ENCODE measurements around the gene CMSS1.

Gene CMSS1

DNA sequence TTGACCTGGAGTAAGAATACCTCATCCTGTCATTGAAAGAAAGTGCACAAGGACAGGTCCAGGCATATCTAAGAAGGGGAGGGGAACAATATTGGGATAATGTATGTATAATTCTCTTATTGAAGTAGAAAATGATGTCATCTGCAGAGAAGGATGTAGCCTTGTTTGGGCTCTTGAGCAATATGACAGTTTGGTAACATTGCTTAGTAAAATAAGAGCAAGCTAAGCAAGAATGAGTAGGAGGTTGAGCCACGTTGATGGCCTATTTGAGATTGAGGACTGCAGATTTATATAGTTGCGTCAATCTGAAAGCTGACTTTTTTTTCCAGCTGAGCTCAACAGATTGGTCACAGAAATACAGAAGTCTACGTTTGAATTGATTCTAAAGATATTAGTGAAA, 151.5 kb downstream of the CMSS1 start:
- Histone ChIP-seq H3K36me3 (ENCODE audit: control insufficient read depth in 1 of 2, insufficient read depth in 2 of 2, low read length in 2 of 2) (no peaks in the 10 kb centered on the region), H3K27ac (ENCODE audit: low read length) (no peak overlapping the region), H3K9me3 (ENCODE audit: control insufficient read depth in 1 of 2, low read length in 2 of 2) (no peaks in the 10 kb centered on the region), H3K4me1 (ENCODE audit: control insufficient read depth in 1 of 2, insufficient read depth in 2 of 2, low read length in 2 of 2) (peaks cover 4 to 9% of the 10 kb centered on the region in 2 donors), H3K27me3 (ENCODE audit: low read depth, low read length) (no peaks in the 10 kb centered on the region), H3K4me3 (ENCODE audit: low read depth in 1 of 2, low read length in 2 of 2) (no peak overlapping the region)

DNA sequence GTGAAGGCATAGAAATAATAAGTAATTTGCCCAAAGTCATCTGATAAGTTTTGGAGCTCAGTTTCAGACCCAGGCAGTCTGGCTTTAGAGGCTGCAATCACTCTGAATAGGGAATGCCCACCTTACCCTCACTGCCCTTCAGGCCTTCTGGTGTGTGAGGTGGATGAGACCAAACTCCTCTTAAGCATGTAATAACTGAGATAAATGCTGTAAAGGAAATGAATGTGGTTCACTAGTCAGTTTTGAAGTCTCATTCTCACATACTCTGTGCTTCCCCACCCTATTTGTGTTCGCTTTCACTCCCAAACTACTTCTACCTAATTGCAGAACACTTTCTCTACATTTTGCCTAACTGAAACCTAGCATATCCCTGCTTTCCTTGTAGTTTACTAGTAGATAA, 152.5 kb downstream of the CMSS1 start:
- H3K36me3 ChIP-seq (ENCODE audit: control insufficient read depth in 1 of 2, insufficient read depth in 2 of 2, low read length in 2 of 2): no peaks in the 10 kb centered on the region
- H3K9me3 ChIP-seq (ENCODE audit: control insufficient read depth in 1 of 2, low read length in 2 of 2): no peaks in the 10 kb centered on the region
- peaks cover 4 to 9% of the 10 kb centered on the region in 2 donors for H3K4me1 ChIP-seq (ENCODE audit: control insufficient read depth in 1 of 2, insufficient read depth in 2 of 2, low read length in 2 of 2)
- no peak overlapping the region for H3K27ac ChIP-seq (ENCODE audit: low read length)
- no peak overlapping the region for H3K4me3 ChIP-seq (ENCODE audit: low read depth in 1 of 2, low read length in 2 of 2)
- no peaks in the 10 kb centered on the region for H3K27me3 ChIP-seq (ENCODE audit: low read depth, low read length)

DNA sequence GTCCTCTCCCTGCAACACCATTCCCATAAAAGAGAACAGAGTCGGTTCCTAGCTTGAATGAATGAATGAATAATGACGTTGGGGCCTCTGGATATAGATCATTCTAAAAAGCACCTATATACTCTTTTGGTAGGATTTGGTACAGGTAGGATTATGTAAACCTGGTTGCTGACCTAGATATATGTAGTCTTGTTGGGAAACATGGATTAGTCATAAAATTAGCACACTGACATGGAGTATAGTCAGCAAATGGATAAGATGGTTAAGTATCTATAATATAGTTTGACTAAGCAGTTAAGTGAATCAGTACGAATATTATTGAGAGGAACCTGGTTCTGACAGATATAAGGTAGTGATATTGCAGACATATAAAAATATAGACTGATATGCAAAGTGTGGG, 154.1 kb downstream of the CMSS1 start:
- Histone ChIP-seq H3K36me3 (ENCODE audit: control insufficient read depth in 1 of 2, insufficient read depth in 2 of 2, low read length in 2 of 2) (no peaks in the 10 kb centered on the region), H3K9me3 (ENCODE audit: control insufficient read depth in 1 of 2, low read length in 2 of 2) (no peaks in the 10 kb centered on the region), H3K4me3 (ENCODE audit: low read depth in 1 of 2, low read length in 2 of 2) (no peak overlapping the region), H3K27me3 (ENCODE audit: low read depth, low read length) (no peaks in the 10 kb centered on the region), H3K27ac (ENCODE audit: low read length) (no peak overlapping the region), H3K4me1 (ENCODE audit: control insufficient read depth in 1 of 2, insufficient read depth in 2 of 2, low read length in 2 of 2) (peaks cover 1 to 4% of the 10 kb centered on the region in 2 donors)

DNA sequence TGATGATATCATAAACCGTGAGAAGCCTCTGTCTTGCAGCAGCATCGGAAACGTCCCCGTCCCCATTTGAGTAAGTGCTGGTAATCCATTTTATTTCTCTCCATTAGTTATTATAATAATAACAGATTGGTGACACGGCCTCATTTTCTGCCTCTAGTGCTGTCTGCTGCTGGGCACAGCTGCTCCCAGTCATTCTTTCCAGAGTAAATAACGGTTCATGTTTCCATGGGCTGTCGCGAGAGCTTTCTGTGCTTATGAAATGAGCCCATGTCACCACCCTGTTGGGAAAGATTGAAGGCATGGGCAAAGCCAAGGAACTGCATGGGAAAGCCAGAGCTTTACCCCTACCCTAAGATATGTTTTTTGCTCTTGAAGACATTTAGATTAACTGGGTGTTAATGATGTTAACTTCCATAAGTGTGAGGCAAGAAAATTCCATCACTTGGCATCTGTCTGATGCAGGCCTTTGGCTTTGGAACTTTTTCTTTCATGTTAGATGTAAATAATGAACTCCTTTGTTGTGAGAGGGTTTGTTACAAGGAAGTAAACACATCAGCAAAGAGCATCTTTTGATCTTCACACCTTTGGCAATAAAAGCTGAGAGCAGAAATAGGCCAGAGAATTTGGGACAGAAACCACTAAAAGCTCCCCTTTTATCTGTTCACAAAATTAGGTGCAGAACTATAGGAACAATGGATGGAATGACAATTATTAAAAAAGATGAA, 154.9 kb downstream of the CMSS1 start:
- no peak overlapping the region for H3K27ac ChIP-seq (ENCODE audit: low read length)
- H3K4me3 ChIP-seq (ENCODE audit: low read depth in 1 of 2, low read length in 2 of 2): no peak overlapping the region

DNA sequence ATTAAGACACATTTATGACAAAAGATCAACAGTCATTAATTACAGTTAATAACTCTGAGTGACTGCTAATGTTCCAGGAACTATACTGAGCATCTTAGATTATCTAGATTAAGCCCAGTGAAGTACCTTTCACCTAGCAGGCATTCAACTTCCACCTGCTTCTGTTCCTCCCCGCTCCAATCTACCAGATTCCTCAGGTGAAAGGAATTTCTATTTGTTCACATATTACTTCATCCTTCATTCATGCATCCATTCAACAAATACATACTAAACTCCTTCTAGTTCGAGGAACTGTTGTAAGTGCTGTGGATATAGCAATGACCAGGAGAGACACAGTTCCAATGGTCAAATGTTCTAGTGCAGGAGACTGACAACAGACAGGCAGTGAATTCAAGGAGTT, 157.3 kb downstream of the CMSS1 start:
- Histone ChIP-seq H3K4me1 (ENCODE audit: control insufficient read depth in 1 of 2, insufficient read depth in 2 of 2, low read length in 2 of 2) (no peaks in the 10 kb centered on the region), H3K27me3 (ENCODE audit: low read depth, low read length) (no peaks in the 10 kb centered on the region), H3K4me3 (ENCODE audit: low read depth in 1 of 2, low read length in 2 of 2) (no peak overlapping the region), H3K9me3 (ENCODE audit: control insufficient read depth in 1 of 2, low read length in 2 of 2) (no peaks in the 10 kb centered on the region), H3K36me3 (ENCODE audit: control insufficient read depth in 1 of 2, insufficient read depth in 2 of 2, low read length in 2 of 2) (no peaks in the 10 kb centered on the region), H3K27ac (ENCODE audit: low read length) (no peak overlapping the region)

More for the DNA sequence above, 154.9 kb downstream of the CMSS1 start:
- H3K27me3 ChIP-seq (ENCODE audit: low read depth, low read length): no peaks in the 10 kb centered on the region
- H3K36me3 ChIP-seq (ENCODE audit: control insufficient read depth in 1 of 2, insufficient read depth in 2 of 2, low read length in 2 of 2): no peaks in the 10 kb centered on the region
- no peaks in the 10 kb centered on the region for H3K4me1 ChIP-seq (ENCODE audit: control insufficient read depth in 1 of 2, insufficient read depth in 2 of 2, low read length in 2 of 2)
- no peaks in the 10 kb centered on the region for H3K9me3 ChIP-seq (ENCODE audit: control insufficient read depth in 1 of 2, low read length in 2 of 2)

DNA sequence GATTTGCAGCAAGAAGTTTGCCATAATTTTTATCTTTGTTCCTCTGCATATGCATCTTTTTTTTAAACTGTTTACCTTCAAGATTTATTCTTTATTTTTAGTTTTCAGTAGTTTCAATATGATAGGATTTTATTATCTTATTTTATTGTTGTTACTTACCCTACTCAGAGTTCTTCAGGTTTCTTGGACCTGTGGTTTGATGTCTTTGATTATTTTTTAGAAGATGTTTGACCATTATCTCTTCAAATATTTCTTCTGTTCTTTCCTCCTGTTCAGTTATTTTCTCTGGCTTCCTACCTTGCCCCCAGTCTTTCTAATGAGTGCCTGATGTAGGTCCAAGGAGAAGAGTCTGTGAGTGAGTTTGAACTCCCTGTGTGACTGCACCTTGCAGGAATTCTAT, 158.9 kb downstream of the CMSS1 start:
- Histone ChIP-seq H3K4me3 (ENCODE audit: low read depth in 1 of 2, low read length in 2 of 2) (no peak overlapping the region), H3K27ac (ENCODE audit: low read length) (no peak overlapping the region), H3K9me3 (ENCODE audit: control insufficient read depth in 1 of 2, low read length in 2 of 2) (no peaks in the 10 kb centered on the region), H3K36me3 (ENCODE audit: control insufficient read depth in 1 of 2, insufficient read depth in 2 of 2, low read length in 2 of 2) (no peaks in the 10 kb centered on the region), H3K27me3 (ENCODE audit: low read depth, low read length) (no peaks in the 10 kb centered on the region), H3K4me1 (ENCODE audit: control insufficient read depth in 1 of 2, insufficient read depth in 2 of 2, low read length in 2 of 2) (no peaks in the 10 kb centered on the region)

DNA sequence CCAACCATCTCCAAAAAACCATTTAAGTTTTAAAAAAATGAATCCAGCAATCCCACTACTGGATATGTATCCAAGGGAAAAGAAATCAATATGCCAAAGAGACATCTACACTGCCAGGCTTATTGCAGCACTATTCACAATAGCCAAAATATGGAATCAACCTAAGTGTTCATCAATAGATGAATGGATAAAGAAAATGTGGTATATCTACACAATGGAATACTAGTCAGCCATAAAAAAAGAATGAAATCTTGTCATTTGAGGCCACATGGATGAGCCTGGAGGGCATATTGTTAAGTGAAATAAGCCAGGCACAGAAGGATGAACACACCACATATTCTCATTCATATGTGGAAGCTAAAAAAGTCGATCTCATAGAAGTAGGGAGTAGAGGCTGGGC, 160.6 kb downstream of the CMSS1 start:
- Histone ChIP-seq H3K27me3 (ENCODE audit: low read depth, low read length) (no peaks in the 10 kb centered on the region), H3K9me3 (ENCODE audit: control insufficient read depth in 1 of 2, low read length in 2 of 2) (no peaks in the 10 kb centered on the region), H3K4me3 (ENCODE audit: low read depth in 1 of 2, low read length in 2 of 2) (no peak overlapping the region), H3K36me3 (ENCODE audit: control insufficient read depth in 1 of 2, insufficient read depth in 2 of 2, low read length in 2 of 2) (no peaks in the 10 kb centered on the region), H3K27ac (ENCODE audit: low read length) (no peak overlapping the region), H3K4me1 (ENCODE audit: control insufficient read depth in 1 of 2, insufficient read depth in 2 of 2, low read length in 2 of 2) (no peaks in the 10 kb centered on the region)

DNA sequence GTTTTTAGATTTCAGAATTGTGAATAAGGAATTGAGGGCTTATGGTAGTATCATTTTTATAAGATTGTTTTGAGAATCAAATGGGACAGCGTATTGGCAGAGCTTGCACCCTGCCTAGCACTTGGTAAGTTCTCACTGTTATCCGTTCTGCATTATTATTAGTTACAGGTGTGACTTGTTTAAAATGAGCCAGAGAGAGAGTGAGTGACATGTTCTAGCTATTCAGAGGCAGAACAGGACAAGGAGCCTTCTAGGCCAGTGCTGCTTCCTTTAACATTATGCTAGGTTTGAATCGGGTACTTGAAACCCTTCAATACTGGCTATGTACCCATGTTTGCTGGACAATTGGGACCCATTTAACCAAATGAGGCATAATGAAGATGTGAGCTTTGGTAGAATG, 162.9 kb downstream of the CMSS1 start:
- no peaks in the 10 kb centered on the region for H3K27me3 ChIP-seq (ENCODE audit: low read depth, low read length)
- no peaks in the 10 kb centered on the region for H3K36me3 ChIP-seq (ENCODE audit: control insufficient read depth in 1 of 2, insufficient read depth in 2 of 2, low read length in 2 of 2)
- no peaks in the 10 kb centered on the region for H3K9me3 ChIP-seq (ENCODE audit: control insufficient read depth in 1 of 2, low read length in 2 of 2)
- H3K27ac ChIP-seq (ENCODE audit: low read length): no peak overlapping the region
- H3K4me1 ChIP-seq (ENCODE audit: control insufficient read depth in 1 of 2, insufficient read depth in 2 of 2, low read length in 2 of 2): no peaks in the 10 kb centered on the region
- H3K4me3 ChIP-seq (ENCODE audit: low read depth in 1 of 2, low read length in 2 of 2): no peak overlapping the region

DNA sequence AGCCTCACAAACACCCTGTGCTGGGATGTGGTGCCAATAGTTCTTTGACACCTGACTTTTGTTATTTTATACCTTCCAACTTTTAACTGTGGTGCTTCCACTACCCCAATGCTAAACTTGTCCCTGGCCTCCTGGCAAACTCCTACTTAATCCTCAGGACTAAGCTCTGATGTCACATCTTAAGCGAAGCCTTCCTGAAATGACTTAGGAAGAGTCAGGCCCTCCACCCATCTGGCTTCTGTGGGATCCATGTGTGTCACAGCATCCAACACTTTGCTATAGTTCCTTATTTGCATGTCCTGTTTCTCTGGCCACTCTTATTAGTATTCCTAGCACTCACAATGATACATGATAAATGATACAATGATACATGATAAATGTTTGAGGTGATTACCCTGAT, 163.5 kb downstream of the CMSS1 start:
- Histone ChIP-seq H3K4me1 (ENCODE audit: control insufficient read depth in 1 of 2, insufficient read depth in 2 of 2, low read length in 2 of 2) (no peaks in the 10 kb centered on the region), H3K27ac (ENCODE audit: low read length) (no peak overlapping the region), H3K9me3 (ENCODE audit: control insufficient read depth in 1 of 2, low read length in 2 of 2) (no peaks in the 10 kb centered on the region), H3K4me3 (ENCODE audit: low read depth in 1 of 2, low read length in 2 of 2) (no peak overlapping the region), H3K27me3 (ENCODE audit: low read depth, low read length) (no peaks in the 10 kb centered on the region), H3K36me3 (ENCODE audit: control insufficient read depth in 1 of 2, insufficient read depth in 2 of 2, low read length in 2 of 2) (no peaks in the 10 kb centered on the region)

DNA sequence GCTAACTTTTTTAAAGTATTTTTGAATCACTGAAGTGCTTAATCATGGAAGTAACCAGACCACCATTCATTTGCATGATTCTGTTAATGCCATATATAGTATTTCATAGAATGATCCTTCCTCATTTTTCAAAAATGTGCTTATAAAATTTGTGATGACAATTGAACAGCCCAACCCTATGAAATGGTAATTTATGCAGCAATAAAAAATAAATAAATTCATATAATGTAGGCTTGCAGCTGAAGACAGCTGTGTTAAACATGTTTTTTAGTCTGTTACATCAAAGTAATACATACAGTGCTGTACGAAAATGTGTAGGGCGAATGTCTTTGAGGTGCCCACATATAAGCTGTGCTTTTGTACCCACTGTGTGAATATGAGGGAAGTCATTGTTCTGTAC, 165.0 kb downstream of the CMSS1 start:
- Histone ChIP-seq H3K4me3 (ENCODE audit: low read depth in 1 of 2, low read length in 2 of 2) (no peak overlapping the region), H3K36me3 (ENCODE audit: control insufficient read depth in 1 of 2, insufficient read depth in 2 of 2, low read length in 2 of 2) (no peaks in the 10 kb centered on the region), H3K27me3 (ENCODE audit: low read depth, low read length) (no peaks in the 10 kb centered on the region), H3K27ac (ENCODE audit: low read length) (no peak overlapping the region), H3K4me1 (ENCODE audit: control insufficient read depth in 1 of 2, insufficient read depth in 2 of 2, low read length in 2 of 2) (no peaks in the 10 kb centered on the region), H3K9me3 (ENCODE audit: control insufficient read depth in 1 of 2, low read length in 2 of 2) (no peaks in the 10 kb centered on the region)

DNA sequence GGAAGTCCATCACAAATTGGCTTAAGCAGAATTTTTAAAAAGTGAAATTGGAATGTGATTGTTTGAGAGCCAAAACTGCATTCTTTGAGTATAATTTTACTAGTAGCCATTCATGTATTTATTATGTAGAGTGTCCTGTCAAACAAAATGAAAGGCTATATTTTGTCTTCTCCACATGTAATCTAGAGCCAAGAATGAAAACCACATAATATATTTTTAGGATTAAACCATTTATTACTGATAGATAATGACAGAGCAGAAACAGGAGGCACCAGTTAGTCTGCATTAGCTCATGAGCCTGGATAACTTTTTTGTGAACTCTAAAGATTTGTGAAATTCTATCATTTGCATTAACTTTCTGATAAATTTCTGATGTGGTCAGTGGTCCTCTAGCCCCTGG, 166.5 kb downstream of the CMSS1 start:
- Histone ChIP-seq H3K4me1 (ENCODE audit: control insufficient read depth in 1 of 2, insufficient read depth in 2 of 2, low read length in 2 of 2) (no peaks in the 10 kb centered on the region), H3K36me3 (ENCODE audit: control insufficient read depth in 1 of 2, insufficient read depth in 2 of 2, low read length in 2 of 2) (no peaks in the 10 kb centered on the region), H3K27me3 (ENCODE audit: low read depth, low read length) (no peaks in the 10 kb centered on the region), H3K4me3 (ENCODE audit: low read depth in 1 of 2, low read length in 2 of 2) (no peak overlapping the region), H3K27ac (ENCODE audit: low read length) (no peak overlapping the region), H3K9me3 (ENCODE audit: control insufficient read depth in 1 of 2, low read length in 2 of 2) (no peaks in the 10 kb centered on the region)

DNA sequence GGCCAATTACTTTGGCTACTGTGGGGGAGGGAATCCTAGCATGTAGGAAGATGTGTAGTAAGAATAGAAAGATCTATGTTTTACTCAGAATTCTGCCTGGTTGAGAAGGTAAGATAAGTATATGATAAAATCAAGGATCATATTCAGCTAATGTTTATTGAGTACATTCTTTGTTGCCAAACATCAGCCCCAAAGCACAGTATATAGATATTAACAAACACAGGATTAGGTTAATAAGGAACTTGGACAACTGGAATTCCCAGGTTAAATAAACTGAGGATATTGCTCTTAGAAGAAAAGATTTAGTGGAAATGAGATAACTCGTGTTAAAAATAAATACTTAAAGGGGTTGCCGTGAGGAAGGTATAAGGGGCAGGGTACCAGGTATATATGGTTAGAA, 167.0 kb downstream of the CMSS1 start:
- Histone ChIP-seq H3K9me3 (ENCODE audit: control insufficient read depth in 1 of 2, low read length in 2 of 2) (no peaks in the 10 kb centered on the region), H3K27me3 (ENCODE audit: low read depth, low read length) (no peaks in the 10 kb centered on the region), H3K36me3 (ENCODE audit: control insufficient read depth in 1 of 2, insufficient read depth in 2 of 2, low read length in 2 of 2) (no peaks in the 10 kb centered on the region), H3K27ac (ENCODE audit: low read length) (no peak overlapping the region), H3K4me1 (ENCODE audit: control insufficient read depth in 1 of 2, insufficient read depth in 2 of 2, low read length in 2 of 2) (no peaks in the 10 kb centered on the region), H3K4me3 (ENCODE audit: low read depth in 1 of 2, low read length in 2 of 2) (no peak overlapping the region)
